ENCODE measurements around the gene LRP1B.

GRCh38 chr2:141437521-141437920 lies 693.3 kb downstream of the LRP1B start:
- TF ChIP-seq, protein P1, sequence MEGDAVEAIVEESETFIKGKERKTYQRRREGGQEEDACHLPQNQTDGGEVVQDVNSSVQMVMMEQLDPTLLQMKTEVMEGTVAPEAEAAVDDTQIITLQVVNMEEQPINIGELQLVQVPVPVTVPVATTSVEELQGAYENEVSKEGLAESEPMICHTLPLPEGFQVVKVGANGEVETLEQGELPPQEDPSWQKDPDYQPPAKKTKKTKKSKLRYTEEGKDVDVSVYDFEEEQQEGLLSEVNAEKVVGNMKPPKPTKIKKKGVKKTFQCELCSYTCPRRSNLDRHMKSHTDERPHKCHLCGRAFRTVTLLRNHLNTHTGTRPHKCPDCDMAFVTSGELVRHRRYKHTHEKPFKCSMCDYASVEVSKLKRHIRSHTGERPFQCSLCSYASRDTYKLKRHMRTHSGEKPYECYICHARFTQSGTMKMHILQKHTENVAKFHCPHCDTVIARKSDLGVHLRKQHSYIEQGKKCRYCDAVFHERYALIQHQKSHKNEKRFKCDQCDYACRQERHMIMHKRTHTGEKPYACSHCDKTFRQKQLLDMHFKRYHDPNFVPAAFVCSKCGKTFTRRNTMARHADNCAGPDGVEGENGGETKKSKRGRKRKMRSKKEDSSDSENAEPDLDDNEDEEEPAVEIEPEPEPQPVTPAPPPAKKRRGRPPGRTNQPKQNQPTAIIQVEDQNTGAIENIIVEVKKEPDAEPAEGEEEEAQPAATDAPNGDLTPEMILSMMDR (IDR thresholded peaks at IDR 0.05) = no peak
- no peak for TF ChIP-seq POLR2A (IDR thresholded peaks at IDR 0.05)
